Vagina (tissue), 2 donors: Measurements from ENCODE around the gene PTTG1.

ENCODE experiments used
- POLR2A ChIP-seq, 2 donors: fragments of 450-650 bp; IDR thresholded peaks; one replicate each; pipeline ENCODE4 v1.6.1; 2017; ENCODE audit warnings: antibody characterized with exemption in 2 of 2, mild to moderate bottlenecking in 2 of 2, moderate library complexity in 2 of 2
- POLR2AphosphoS5 ChIP-seq, 2 donors: sonication (generic); formaldehyde crosslinking; IDR thresholded peaks; one replicate each; pipeline ENCODE4 v1.9.0; 2017; ENCODE audit warnings: antibody characterized with exemption in 2 of 2, mild to moderate bottlenecking in 2 of 2, low read depth in 1 of 2; ENCODE audit not compliant: insufficient read depth in 1 of 2
- TF ChIP-seq, protein P1 (sequence below), 3 experiments: fragments of 450-650 bp in 2 of 3; fragments of 200-600 bp in 1 of 3; sonication (generic) in 1 of 3; IDR thresholded peaks; one replicate each; pipeline ENCODE4 v1.5.1; 2017 to 2019; ENCODE audit warnings: antibody characterized with exemption in 3 of 3, mild to moderate bottlenecking in 2 of 3, moderate library complexity in 2 of 3

DNA sequence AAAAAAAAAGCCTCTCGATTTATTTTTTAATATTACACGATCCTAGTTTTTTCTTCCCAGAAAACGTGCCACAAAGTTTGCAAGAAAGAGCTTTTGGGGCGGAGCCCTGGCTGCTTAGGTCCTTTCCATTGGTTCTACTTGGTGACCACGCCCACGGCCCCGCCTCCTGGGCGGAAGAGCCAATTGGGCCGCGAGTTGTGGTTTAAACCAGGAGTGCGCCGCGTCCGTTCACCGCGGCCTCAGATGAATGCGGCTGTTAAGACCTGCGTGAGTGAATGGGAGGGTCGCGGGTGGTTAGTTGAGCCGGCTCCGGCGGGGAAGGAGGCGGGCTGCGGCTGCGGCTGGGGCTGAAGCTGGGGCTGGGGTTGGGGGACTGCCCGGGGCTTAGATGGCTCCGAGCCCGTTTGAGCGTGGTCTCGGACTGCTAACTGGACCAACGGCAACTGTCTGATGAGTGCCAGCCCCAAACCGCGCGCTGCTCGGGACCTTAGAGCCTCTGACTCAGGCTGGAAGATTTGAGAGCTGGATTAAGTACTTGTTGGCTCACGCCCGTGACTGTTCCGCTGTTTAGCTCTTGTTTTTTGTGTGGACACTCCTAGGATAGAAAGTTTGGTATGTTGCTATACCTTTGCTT is at the start of gene PTTG1:
- TF ChIP-seq, protein P1, sequence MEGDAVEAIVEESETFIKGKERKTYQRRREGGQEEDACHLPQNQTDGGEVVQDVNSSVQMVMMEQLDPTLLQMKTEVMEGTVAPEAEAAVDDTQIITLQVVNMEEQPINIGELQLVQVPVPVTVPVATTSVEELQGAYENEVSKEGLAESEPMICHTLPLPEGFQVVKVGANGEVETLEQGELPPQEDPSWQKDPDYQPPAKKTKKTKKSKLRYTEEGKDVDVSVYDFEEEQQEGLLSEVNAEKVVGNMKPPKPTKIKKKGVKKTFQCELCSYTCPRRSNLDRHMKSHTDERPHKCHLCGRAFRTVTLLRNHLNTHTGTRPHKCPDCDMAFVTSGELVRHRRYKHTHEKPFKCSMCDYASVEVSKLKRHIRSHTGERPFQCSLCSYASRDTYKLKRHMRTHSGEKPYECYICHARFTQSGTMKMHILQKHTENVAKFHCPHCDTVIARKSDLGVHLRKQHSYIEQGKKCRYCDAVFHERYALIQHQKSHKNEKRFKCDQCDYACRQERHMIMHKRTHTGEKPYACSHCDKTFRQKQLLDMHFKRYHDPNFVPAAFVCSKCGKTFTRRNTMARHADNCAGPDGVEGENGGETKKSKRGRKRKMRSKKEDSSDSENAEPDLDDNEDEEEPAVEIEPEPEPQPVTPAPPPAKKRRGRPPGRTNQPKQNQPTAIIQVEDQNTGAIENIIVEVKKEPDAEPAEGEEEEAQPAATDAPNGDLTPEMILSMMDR (IDR thresholded peaks at IDR 0.05): no peak
- TF ChIP-seq POLR2AphosphoS5 (IDR thresholded peaks at IDR 0.05; ENCODE audit: insufficient read depth in 1 of 2, low read depth in 1 of 2): peak; percentile 63 to 81
- peak in 1 of 2 donors; percentile 42 for TF ChIP-seq POLR2A (IDR thresholded peaks at IDR 0.05)
